NCI-H226 (cell line): Measurements from ENCODE around the gene SKIDA1.

Experiments
- DNase-seq: peaks from one replicate; pipeline ENCODE4 v3.0.0-alpha.2; 2015

Gene SKIDA1

GRCh38 chr10:21473541-21473940, 51.9 kb downstream of the SKIDA1 start:
- no peak for DNase-seq

- no peak for DNase-seq
Observed at GRCh38 chr10:21473135-21473534, 52.3 kb downstream of the SKIDA1 start.

GRCh38 chr10:21468086-21468485, 57.4 kb downstream of the SKIDA1 start:
- DNase-seq: no peak

GRCh38 chr10:21467633-21468032, 57.8 kb downstream of the SKIDA1 start:
- no peak for DNase-seq

GRCh38 chr10:21464134-21464533, 61.3 kb downstream of the SKIDA1 start:
- DNase-seq: no peak
